HEK293 (cell line): ENCODE measurements around the gene WWC1.

Experiments used
- CTCF ChIA-PET: fragments of 350-600 bp; formaldehyde crosslinking; extraction: SDS; loops from one replicate; lab custom pipeline; 2021; ENCODE audit warnings: antibody characterized with exemption; lab: Yijun Ruan, JAX
- POLR2A ChIA-PET: fragments of 300-600 bp; formaldehyde crosslinking; extraction: SDS; loops from one replicate; lab custom pipeline; 2020; ENCODE audit warnings: antibody characterized with exemption, inconsistent platforms; lab: Yijun Ruan, JAX
- H3K27ac ChIP-seq: fragments of 200-500 bp; sonication (Bioruptor generic); 2 replicates; pipeline ENCODE4 v1.5.1; 2014; ENCODE audit warnings: low read depth, low read length, control low read depth, inconsistent platforms; ENCODE audit errors: extremely low read depth
- H3K36me3 ChIP-seq, 2 experiments: fragments of 200-500 bp in 1 of 2; sonication (Bioruptor generic) in 1 of 2; 1 replicate in 1 of 2; 2 replicates in 1 of 2; pipeline ENCODE4 v1.5.1; 2014 to 2017; ENCODE audit warnings: inconsistent platforms in 2 of 2, low read length in 2 of 2; ENCODE audit not compliant: control insufficient read depth in 2 of 2, insufficient read depth in 1 of 2
- H3K4me1 ChIP-seq: fragments of 200-500 bp; sonication (Bioruptor generic); 2 replicates; pipeline ENCODE4 v1.5.1; 2014; ENCODE audit warnings: mild to moderate bottlenecking, low read length, inconsistent platforms; ENCODE audit not compliant: control insufficient read depth, insufficient read depth
- H3K4me3 ChIP-seq: 2 replicates; pipeline ENCODE4 v1.5.1; 2011; ENCODE audit warnings: low read depth, mild to moderate bottlenecking, control low read depth, low read length, moderate library complexity
- H3K9me3 ChIP-seq: fragments of 200-500 bp; sonication (Bioruptor generic); 2 replicates; pipeline ENCODE4 v1.5.1; 2014; ENCODE audit warnings: low read depth, low read length, inconsistent platforms; ENCODE audit not compliant: control insufficient read depth, insufficient read depth
- GFI1B ChIP-seq: fragments of 450-650 bp; formaldehyde crosslinking; IDR thresholded peaks from 2 replicates; pipeline ENCODE4 v1.5.1; 2016; ENCODE audit warnings: missing biosample characterization, missing genetic modification characterization
- GLIS2 ChIP-seq: fragments of 450-650 bp; formaldehyde crosslinking; IDR thresholded peaks from 2 replicates; pipeline ENCODE4 v1.5.1; 2016; ENCODE audit warnings: missing biosample characterization, missing genetic modification characterization
- KLF7 ChIP-seq: fragments of 450-650 bp; formaldehyde crosslinking; IDR thresholded peaks from 2 replicates; pipeline ENCODE4 v1.5.1; 2016; ENCODE audit warnings: missing biosample characterization, missing genetic modification characterization, borderline replicate concordance
- MYNN ChIP-seq: fragments of 450-650 bp; formaldehyde crosslinking; IDR thresholded peaks from 2 replicates; pipeline ENCODE4 v1.5.1; 2016; ENCODE audit warnings: missing biosample characterization, missing genetic modification characterization, borderline replicate concordance
- WT1 ChIP-seq: fragments of 450-650 bp; formaldehyde crosslinking; IDR thresholded peaks from 2 replicates; pipeline ENCODE4 v1.5.1; 2016; ENCODE audit warnings: missing biosample characterization, missing genetic modification characterization
- ZFHX2 ChIP-seq: fragments of 450-650 bp; formaldehyde crosslinking; conservative IDR thresholded peaks from 2 replicates; pipeline ENCODE4 v1.5.1; 2016; ENCODE audit warnings: missing biosample characterization, missing genetic modification characterization
- ZIC2 ChIP-seq: fragments of 450-650 bp; formaldehyde crosslinking; IDR thresholded peaks from 2 replicates; pipeline ENCODE4 v1.5.1; 2016; ENCODE audit warnings: missing biosample characterization, missing genetic modification characterization
- ZNF140 ChIP-seq: fragments of 450-650 bp; formaldehyde crosslinking; IDR thresholded peaks from 2 replicates; pipeline ENCODE4 v1.5.1; 2016; ENCODE audit warnings: missing biosample characterization, missing genetic modification characterization
- ZNF169 ChIP-seq: fragments of 450-650 bp; formaldehyde crosslinking; IDR thresholded peaks from 2 replicates; pipeline ENCODE4 v1.5.1; 2016; ENCODE audit warnings: missing biosample characterization, missing genetic modification characterization
- ZNF175 ChIP-seq: fragments of 450-650 bp; formaldehyde crosslinking; IDR thresholded peaks from 2 replicates; pipeline ENCODE4 v1.5.1; 2016; ENCODE audit warnings: missing biosample characterization, missing genetic modification characterization
- ZNF274 ChIP-seq, 2 experiments: fragments of 200-500 bp in 1 of 2; fragments of 450-650 bp in 1 of 2; sonication (Bioruptor generic) in 1 of 2; formaldehyde crosslinking in 1 of 2; IDR thresholded peaks; 2 replicates each; pipeline versions ENCODE4 v1.5.1 to v1.6.1; 2014 to 2016; ENCODE audit warnings: borderline replicate concordance in 1 of 2, inconsistent platforms in 1 of 2, low read length in 1 of 2, missing biosample characterization in 1 of 2, missing genetic modification characterization in 1 of 2
- ZNF292 ChIP-seq: fragments of 450-650 bp; formaldehyde crosslinking; IDR thresholded peaks from 2 replicates; pipeline ENCODE4 v1.5.1; 2016; ENCODE audit warnings: low read depth, missing biosample characterization, missing genetic modification characterization, borderline replicate concordance
- ZNF335 ChIP-seq: fragments of 450-650 bp; formaldehyde crosslinking; conservative IDR thresholded peaks from 2 replicates; pipeline ENCODE4 v1.5.1; 2016; ENCODE audit warnings: missing biosample characterization, missing genetic modification characterization
- ZNF473 ChIP-seq: fragments of 450-650 bp; formaldehyde crosslinking; IDR thresholded peaks from 2 replicates; pipeline ENCODE4 v1.5.1; 2017; ENCODE audit warnings: missing biosample characterization, missing genetic modification characterization
- ZNF610 ChIP-seq: fragments of 450-650 bp; formaldehyde crosslinking; IDR thresholded peaks from 2 replicates; pipeline ENCODE4 v1.5.1; 2016; ENCODE audit warnings: missing biosample characterization, missing genetic modification characterization, borderline replicate concordance
- ZNF664 ChIP-seq: fragments of 450-650 bp; formaldehyde crosslinking; IDR thresholded peaks from 2 replicates; pipeline ENCODE4 v1.5.1; 2016; ENCODE audit warnings: missing biosample characterization, missing genetic modification characterization
- ZNF701 ChIP-seq: fragments of 450-650 bp; formaldehyde crosslinking; IDR thresholded peaks from 2 replicates; pipeline ENCODE4 v1.5.1; 2016; ENCODE audit warnings: missing biosample characterization, missing genetic modification characterization
- ZNF707 ChIP-seq: fragments of 450-650 bp; formaldehyde crosslinking; IDR thresholded peaks from 2 replicates; pipeline ENCODE4 v1.5.1; 2016; ENCODE audit warnings: missing biosample characterization, missing genetic modification characterization
- TF ChIP-seq, protein P1 (sequence below): fragments of 450-650 bp; formaldehyde crosslinking; IDR thresholded peaks from 2 replicates; pipeline ENCODE4 v1.5.1; 2016; ENCODE audit warnings: missing biosample characterization, missing genetic modification characterization
- TF ChIP-seq, protein P2 (sequence below): IDR thresholded peaks from 2 replicates; pipeline ENCODE4 v1.6.1; 2011; ENCODE audit warnings: mild to moderate bottlenecking, low read depth, low read length, borderline replicate concordance
- TF ChIP-seq, protein P3 (sequence below): fragments of 450-650 bp; formaldehyde crosslinking; IDR thresholded peaks from 2 replicates; pipeline ENCODE4 v1.5.1; 2017; ENCODE audit warnings: missing biosample characterization, missing genetic modification characterization
- TF ChIP-seq, protein P4 (sequence below): fragments of 450-650 bp; formaldehyde crosslinking; IDR thresholded peaks from 2 replicates; pipeline ENCODE4 v1.5.0; 2017; ENCODE audit warnings: missing biosample characterization, missing genetic modification characterization, borderline replicate concordance
- TF ChIP-seq, protein P5 (sequence below): fragments of 450-650 bp; formaldehyde crosslinking; IDR thresholded peaks from 2 replicates; pipeline ENCODE4 v1.5.1; 2016; ENCODE audit warnings: missing biosample characterization, missing genetic modification characterization
- TF ChIP-seq, protein P6 (sequence below): fragments of 450-650 bp; formaldehyde crosslinking; IDR thresholded peaks from 2 replicates; pipeline ENCODE4 v1.5.1; 2016; ENCODE audit warnings: missing biosample characterization, missing genetic modification characterization

The WWC1 gene

DNA sequence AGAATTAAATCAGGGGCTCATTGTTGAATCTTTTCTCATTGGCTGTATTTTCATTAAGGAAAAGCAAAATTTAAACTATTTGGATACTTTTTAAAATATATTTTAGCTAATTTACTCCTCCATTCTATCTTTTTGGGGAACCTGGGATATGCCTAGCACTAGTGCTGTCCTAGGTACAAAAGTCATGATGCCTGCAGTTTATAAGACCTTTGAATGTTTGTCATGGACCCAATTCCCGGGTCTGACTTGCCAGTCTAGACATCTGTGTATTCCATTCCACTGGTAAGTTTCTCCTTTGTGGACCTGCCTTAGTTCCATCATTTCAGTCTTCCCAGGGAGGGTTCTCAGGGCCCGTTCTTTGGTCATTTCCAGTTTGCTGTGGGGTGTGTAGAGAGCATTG lies 63.0 kb downstream of the WWC1 start:
- Histone ChIP-seq H3K4me1 (no peaks in the 10 kb centered on the region), H3K4me3 (no peak overlapping the region), H3K9me3 (no peaks in the 10 kb centered on the region), H3K36me3 (no peaks in the 10 kb centered on the region), H3K27ac (no peak overlapping the region)
- TF ChIP-seq, protein P1, sequence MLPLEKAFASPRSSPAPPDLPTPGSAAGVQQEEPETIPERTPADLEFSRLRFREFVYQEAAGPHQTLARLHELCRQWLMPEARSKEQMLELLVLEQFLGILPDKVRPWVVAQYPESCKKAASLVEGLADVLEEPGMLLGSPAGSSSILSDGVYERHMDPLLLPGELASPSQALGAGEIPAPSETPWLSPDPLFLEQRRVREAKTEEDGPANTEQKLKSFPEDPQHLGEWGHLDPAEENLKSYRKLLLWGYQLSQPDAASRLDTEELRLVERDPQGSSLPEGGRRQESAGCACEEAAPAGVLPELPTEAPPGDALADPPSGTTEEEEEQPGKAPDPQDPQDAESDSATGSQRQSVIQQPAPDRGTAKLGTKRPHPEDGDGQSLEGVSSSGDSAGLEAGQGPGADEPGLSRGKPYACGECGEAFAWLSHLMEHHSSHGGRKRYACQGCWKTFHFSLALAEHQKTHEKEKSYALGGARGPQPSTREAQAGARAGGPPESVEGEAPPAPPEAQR (tag by site-specific recombination), result no peak
- TF ChIP-seq ZFHX2 (tag by site-specific recombination) (no peak), ZNF175 (tag by site-specific recombination) (no peak), KLF7 (tag by site-specific recombination) (no peak), GLIS2 (no peak), ZNF473 (tag by site-specific recombination) (no peak), ZNF274 (IDR thresholded peaks at IDR 0.05; ENCODE audit: low read length) (no peak), ZNF274 (tag by site-specific recombination; IDR thresholded peaks at IDR 0.05; ENCODE audit: borderline replicate concordance) (no peak), WT1 (tag by site-specific recombination) (no peak)
- ChIA-PET POLR2A (no interaction called here), CTCF (interaction anchor here (0.6 to 0.7 kb wide), 2 partner anchors 10 to 39 kb away, joined by 3 read pairs; no protein-coding TSS in a partner anchor)

DNA sequence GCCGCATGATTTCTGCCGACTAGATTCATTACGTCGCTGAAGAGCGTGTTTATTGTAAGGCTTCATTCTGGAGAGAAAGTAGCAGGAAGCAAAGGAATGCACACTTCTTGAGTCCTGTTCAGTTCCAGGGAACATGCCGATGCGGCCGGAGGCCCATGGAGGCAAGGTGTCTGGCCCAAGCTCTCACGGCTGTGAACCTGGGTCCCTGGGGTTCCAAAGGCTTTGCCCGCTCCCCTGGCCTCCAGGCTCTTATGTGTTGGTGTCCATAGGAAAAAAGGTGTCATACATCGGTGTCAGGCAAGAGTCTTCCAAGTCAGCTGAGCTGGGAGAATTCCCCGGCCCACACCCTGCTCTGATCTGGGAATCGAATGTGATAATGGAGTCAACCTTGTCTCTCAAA lies 64.7 kb downstream of the WWC1 start:
- POLR2A ChIA-PET, result no interaction called here
- Histone ChIP-seq H3K9me3 (no peaks in the 10 kb centered on the region), H3K4me1 (no peaks in the 10 kb centered on the region), H3K27ac (no peak overlapping the region), H3K36me3 (no peaks in the 10 kb centered on the region), H3K4me3 (no peak overlapping the region)
- CTCF ChIA-PET, result no interaction called here
- TF ChIP-seq ZNF292 (tag by site-specific recombination) (no peak), ZNF610 (no peak), GFI1B (tag by site-specific recombination) (no peak), MYNN (no peak), ZNF169 (tag by site-specific recombination) (no peak), ZNF664 (tag by site-specific recombination) (no peak), ZIC2 (tag by site-specific recombination) (no peak), ZNF335 (tag by site-specific recombination) (no peak), ZNF707 (tag by site-specific recombination) (no peak), ZNF140 (tag by site-specific recombination) (no peak), GLIS2 (no peak), ZNF701 (no peak)
- TF ChIP-seq, protein P2, sequence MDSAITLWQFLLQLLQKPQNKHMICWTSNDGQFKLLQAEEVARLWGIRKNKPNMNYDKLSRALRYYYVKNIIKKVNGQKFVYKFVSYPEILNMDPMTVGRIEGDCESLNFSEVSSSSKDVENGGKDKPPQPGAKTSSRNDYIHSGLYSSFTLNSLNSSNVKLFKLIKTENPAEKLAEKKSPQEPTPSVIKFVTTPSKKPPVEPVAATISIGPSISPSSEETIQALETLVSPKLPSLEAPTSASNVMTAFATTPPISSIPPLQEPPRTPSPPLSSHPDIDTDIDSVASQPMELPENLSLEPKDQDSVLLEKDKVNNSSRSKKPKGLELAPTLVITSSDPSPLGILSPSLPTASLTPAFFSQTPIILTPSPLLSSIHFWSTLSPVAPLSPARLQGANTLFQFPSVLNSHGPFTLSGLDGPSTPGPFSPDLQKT, result no peak
- TF ChIP-seq, protein P3, sequence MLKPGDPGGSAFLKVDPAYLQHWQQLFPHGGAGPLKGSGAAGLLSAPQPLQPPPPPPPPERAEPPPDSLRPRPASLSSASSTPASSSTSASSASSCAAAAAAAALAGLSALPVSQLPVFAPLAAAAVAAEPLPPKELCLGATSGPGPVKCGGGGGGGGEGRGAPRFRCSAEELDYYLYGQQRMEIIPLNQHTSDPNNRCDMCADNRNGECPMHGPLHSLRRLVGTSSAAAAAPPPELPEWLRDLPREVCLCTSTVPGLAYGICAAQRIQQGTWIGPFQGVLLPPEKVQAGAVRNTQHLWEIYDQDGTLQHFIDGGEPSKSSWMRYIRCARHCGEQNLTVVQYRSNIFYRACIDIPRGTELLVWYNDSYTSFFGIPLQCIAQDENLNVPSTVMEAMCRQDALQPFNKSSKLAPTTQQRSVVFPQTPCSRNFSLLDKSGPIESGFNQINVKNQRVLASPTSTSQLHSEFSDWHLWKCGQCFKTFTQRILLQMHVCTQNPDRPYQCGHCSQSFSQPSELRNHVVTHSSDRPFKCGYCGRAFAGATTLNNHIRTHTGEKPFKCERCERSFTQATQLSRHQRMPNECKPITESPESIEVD (tag by site-specific recombination), result no peak
- TF ChIP-seq, protein P4, sequence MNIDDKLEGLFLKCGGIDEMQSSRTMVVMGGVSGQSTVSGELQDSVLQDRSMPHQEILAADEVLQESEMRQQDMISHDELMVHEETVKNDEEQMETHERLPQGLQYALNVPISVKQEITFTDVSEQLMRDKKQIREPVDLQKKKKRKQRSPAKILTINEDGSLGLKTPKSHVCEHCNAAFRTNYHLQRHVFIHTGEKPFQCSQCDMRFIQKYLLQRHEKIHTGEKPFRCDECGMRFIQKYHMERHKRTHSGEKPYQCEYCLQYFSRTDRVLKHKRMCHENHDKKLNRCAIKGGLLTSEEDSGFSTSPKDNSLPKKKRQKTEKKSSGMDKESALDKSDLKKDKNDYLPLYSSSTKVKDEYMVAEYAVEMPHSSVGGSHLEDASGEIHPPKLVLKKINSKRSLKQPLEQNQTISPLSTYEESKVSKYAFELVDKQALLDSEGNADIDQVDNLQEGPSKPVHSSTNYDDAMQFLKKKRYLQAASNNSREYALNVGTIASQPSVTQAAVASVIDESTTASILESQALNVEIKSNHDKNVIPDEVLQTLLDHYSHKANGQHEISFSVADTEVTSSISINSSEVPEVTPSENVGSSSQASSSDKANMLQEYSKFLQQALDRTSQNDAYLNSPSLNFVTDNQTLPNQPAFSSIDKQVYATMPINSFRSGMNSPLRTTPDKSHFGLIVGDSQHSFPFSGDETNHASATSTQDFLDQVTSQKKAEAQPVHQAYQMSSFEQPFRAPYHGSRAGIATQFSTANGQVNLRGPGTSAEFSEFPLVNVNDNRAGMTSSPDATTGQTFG, result no peak
- TF ChIP-seq, protein P5, sequence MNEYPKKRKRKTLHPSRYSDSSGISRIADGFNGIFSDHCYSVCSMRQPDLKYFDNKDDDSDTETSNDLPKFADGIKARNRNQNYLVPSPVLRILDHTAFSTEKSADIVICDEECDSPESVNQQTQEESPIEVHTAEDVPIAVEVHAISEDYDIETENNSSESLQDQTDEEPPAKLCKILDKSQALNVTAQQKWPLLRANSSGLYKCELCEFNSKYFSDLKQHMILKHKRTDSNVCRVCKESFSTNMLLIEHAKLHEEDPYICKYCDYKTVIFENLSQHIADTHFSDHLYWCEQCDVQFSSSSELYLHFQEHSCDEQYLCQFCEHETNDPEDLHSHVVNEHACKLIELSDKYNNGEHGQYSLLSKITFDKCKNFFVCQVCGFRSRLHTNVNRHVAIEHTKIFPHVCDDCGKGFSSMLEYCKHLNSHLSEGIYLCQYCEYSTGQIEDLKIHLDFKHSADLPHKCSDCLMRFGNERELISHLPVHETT (tag by site-specific recombination), result no peak
- TF ChIP-seq, protein P6, sequence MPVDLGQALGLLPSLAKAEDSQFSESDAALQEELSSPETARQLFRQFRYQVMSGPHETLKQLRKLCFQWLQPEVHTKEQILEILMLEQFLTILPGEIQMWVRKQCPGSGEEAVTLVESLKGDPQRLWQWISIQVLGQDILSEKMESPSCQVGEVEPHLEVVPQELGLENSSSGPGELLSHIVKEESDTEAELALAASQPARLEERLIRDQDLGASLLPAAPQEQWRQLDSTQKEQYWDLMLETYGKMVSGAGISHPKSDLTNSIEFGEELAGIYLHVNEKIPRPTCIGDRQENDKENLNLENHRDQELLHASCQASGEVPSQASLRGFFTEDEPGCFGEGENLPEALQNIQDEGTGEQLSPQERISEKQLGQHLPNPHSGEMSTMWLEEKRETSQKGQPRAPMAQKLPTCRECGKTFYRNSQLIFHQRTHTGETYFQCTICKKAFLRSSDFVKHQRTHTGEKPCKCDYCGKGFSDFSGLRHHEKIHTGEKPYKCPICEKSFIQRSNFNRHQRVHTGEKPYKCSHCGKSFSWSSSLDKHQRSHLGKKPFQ (tag by site-specific recombination), result no peak
